SK-N-SH treated with all-trans-retinoic acid at 6 μM for 48 hours (cell line): ENCODE results near the gene PRODH2.

Source experiments
- ARNTL ChIP-seq: fragments of 450-650 bp; formaldehyde crosslinking; IDR thresholded peaks from 2 replicates; pipeline ENCODE4 v1.5.0; 2020; ENCODE audit warnings: low read depth, mild to moderate bottlenecking, moderate library complexity, borderline replicate concordance
- BACH2 ChIP-seq: fragments of 250-450 bp; sonication (Bioruptor Pico); IDR thresholded peaks from 2 replicates; pipeline ENCODE4 v1.9.0; 2021; ENCODE audit warnings: mild to moderate bottlenecking, borderline replicate concordance
- PPARA ChIP-seq: fragments of 250-450 bp; sonication (Bioruptor Pico); IDR thresholded peaks from 2 replicates; pipeline ENCODE4 v1.5.0; 2020; ENCODE audit warnings: mild to moderate bottlenecking, borderline replicate concordance
- RARB ChIP-seq: fragments of 250-450 bp; sonication (Bioruptor Pico); IDR thresholded peaks from 2 replicates; pipeline ENCODE4 v1.8.0; 2021; ENCODE audit warnings: mild to moderate bottlenecking, moderate library complexity
- ZNF565 ChIP-seq: fragments of 450-650 bp; formaldehyde crosslinking; conservative IDR thresholded peaks from 2 replicates; pipeline ENCODE4 v1.5.0; 2020; ENCODE audit warnings: low read depth, mild to moderate bottlenecking, moderate library complexity
- TF ChIP-seq, protein P1 (sequence below): fragments of 250-450 bp; sonication (Bioruptor Pico); IDR thresholded peaks from 2 replicates; pipeline ENCODE4 v1.8.0; 2020; ENCODE audit warnings: mild to moderate bottlenecking, moderate library complexity, borderline replicate concordance

GRCh38 chr19:35805526-35806102 lies 7.0 kb downstream of the PRODH2 start:
- TF ChIP-seq RARB (CRISPR knock-in tag) = no peak
- no peak for TF ChIP-seq ARNTL (CRISPR knock-in tag)
- no peak for TF ChIP-seq PPARA
- TF ChIP-seq, protein P1, sequence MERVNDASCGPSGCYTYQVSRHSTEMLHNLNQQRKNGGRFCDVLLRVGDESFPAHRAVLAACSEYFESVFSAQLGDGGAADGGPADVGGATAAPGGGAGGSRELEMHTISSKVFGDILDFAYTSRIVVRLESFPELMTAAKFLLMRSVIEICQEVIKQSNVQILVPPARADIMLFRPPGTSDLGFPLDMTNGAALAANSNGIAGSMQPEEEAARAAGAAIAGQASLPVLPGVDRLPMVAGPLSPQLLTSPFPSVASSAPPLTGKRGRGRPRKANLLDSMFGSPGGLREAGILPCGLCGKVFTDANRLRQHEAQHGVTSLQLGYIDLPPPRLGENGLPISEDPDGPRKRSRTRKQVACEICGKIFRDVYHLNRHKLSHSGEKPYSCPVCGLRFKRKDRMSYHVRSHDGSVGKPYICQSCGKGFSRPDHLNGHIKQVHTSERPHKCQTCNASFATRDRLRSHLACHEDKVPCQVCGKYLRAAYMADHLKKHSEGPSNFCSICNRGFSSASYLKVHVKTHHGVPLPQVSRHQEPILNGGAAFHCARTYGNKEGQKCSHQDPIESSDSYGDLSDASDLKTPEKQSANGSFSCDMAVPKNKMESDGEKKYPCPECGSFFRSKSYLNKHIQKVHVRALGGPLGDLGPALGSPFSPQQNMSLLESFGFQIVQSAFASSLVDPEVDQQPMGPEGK (CRISPR knock-in tag) = no peak
- TF ChIP-seq ZNF565 (CRISPR knock-in tag) = no peak
- TF ChIP-seq BACH2 = no peak
